OCI-LY3 (cell line): ENCODE data around the gene NUAK2.

Experiments
- H2AFZ ChIP-seq: fragments of 200-600, 300-600 bp; shearing (Covaris generic); 2 replicates; pipeline ENCODE4 v1.6.0; 2014; ENCODE audit warnings: antibody characterized with exemption, low read depth, low read length
- H3K27ac ChIP-seq: fragments of 200-600, 300-600 bp; sonication (generic); 2 replicates; pipeline ENCODE4 v1.5.1; 2014; ENCODE audit warnings: mild to moderate bottlenecking, low read length, moderate library complexity, mixed read lengths
- H3K27me3 ChIP-seq: fragments of 200-600, 300-600 bp; sonication (generic); 2 replicates; pipeline ENCODE4 v1.6.1; 2014; ENCODE audit warnings: low read depth, low read length, mixed read lengths
- H3K36me3 ChIP-seq: fragments of 200-600, 300-600 bp; sonication (generic); replicated peaks from 2 replicates; pipeline ENCODE3; 2014; ENCODE audit warnings: low read depth, low read length, mixed read lengths
- H3K4me1 ChIP-seq: fragments of 300-600, 200-600 bp; sonication (generic); 2 replicates; pipeline ENCODE4 v1.6.1; 2014; ENCODE audit warnings: low read length, mixed read lengths
- H3K4me2 ChIP-seq: fragments of 200-600, 300-600 bp; sonication (generic); 2 replicates; pipeline ENCODE4 v1.6.1; 2014; ENCODE audit warnings: low read length, mixed read lengths
- H3K4me3 ChIP-seq: fragments of 300-600, 200-600 bp; sonication (generic); 2 replicates; pipeline ENCODE4 v1.5.1; 2014; ENCODE audit warnings: antibody characterized with exemption, mild to moderate bottlenecking, low read length, moderate library complexity
- H3K79me2 ChIP-seq: fragments of 300-600, 200-600 bp; shearing (Covaris generic); 2 replicates; pipeline ENCODE4 v1.6.1; 2014; ENCODE audit warnings: mild to moderate bottlenecking, low read length, mixed read lengths
- H3K9ac ChIP-seq: fragments of 300-600, 200-600 bp; shearing (Covaris generic); 2 replicates; pipeline ENCODE4 v1.6.0; 2014; ENCODE audit warnings: mild to moderate bottlenecking, low read length, moderate library complexity
- H3K9me3 ChIP-seq: fragments of 200-600, 300-600 bp; shearing (Covaris generic); 2 replicates; pipeline ENCODE4 v1.6.1; 2014; ENCODE audit warnings: low read length, mixed read lengths; ENCODE audit not compliant: insufficient read depth
- H4K20me1 ChIP-seq: fragments of 200-600, 300-600 bp; sonication (generic); 2 replicates; pipeline ENCODE4 v1.6.1; 2016; ENCODE audit warnings: low read length, mixed read lengths; ENCODE audit not compliant: insufficient read depth
- CTCF ChIP-seq: fragments of 200-600, 300-600 bp; sonication (generic); IDR thresholded peaks from 2 replicates; pipeline ENCODE4 v1.5.1; 2014; ENCODE audit warnings: antibody characterized with exemption, low read length, low read depth
- EZH2phosphoT487 ChIP-seq: fragments of 200-600 bp; shearing (Covaris generic); IDR thresholded peaks from 2 replicates; pipeline ENCODE4 v1.6.1; 2018; ENCODE audit warnings: antibody characterized with exemption, mixed run types, low read depth

The NUAK2 gene

GRCh38 chr1:205273551-205273982 is 48.0 kb downstream of the NUAK2 start:
- H3K36me3 ChIP-seq = no peaks in the 10 kb centered on the region
- no peak overlapping the region for H3K27ac ChIP-seq
- H4K20me1 ChIP-seq = no peaks in the 10 kb centered on the region
- no peak overlapping the region for H3K4me3 ChIP-seq
- no peaks in the 10 kb centered on the region for H3K9me3 ChIP-seq
- H3K9ac ChIP-seq = no peak overlapping the region
- TF ChIP-seq CTCF (peak; percentile 99), EZH2phosphoT487 (no peak)
- H3K27me3 ChIP-seq = peaks cover 8% of the 10 kb centered on the region; the same call in 1 of the 2 replicates
- peak overlapping the region; percentile 36; the same call in 1 of the 2 replicates for H2AFZ ChIP-seq
- peaks cover 21% of the 10 kb centered on the region for H3K4me1 ChIP-seq
- peak overlapping the region; percentile 38 for H3K4me2 ChIP-seq
- H3K79me2 ChIP-seq = no peaks in the 10 kb centered on the region

- Histone ChIP-seq H3K27me3 (peaks cover 4% of the 10 kb centered on the region; the same call in 1 of the 2 replicates), H3K9me3 (no peaks in the 10 kb centered on the region), H2AFZ (no peak overlapping the region), H3K79me2 (no peaks in the 10 kb centered on the region), H3K9ac (no peak overlapping the region), H4K20me1 (no peaks in the 10 kb centered on the region), H3K27ac (no peak overlapping the region), H3K4me3 (no peak overlapping the region), H3K4me1 (peaks cover 21% of the 10 kb centered on the region), H3K4me2 (no peak overlapping the region), H3K36me3 (no peaks in the 10 kb centered on the region)
- TF ChIP-seq EZH2phosphoT487 (no peak), CTCF (no peak)
Measured at GRCh38 chr1:205272536-205272935, 49.0 kb downstream of the NUAK2 start.

GRCh38 chr1:205271745-205272144 is 49.8 kb downstream of the NUAK2 start:
- Histone ChIP-seq H4K20me1 (no peaks in the 10 kb centered on the region), H3K9me3 (no peaks in the 10 kb centered on the region), H3K79me2 (no peaks in the 10 kb centered on the region), H3K4me2 (no peak overlapping the region), H3K4me1 (peaks cover 21% of the 10 kb centered on the region), H3K27me3 (peaks cover 10% of the 10 kb centered on the region), H3K4me3 (no peak overlapping the region), H3K27ac (no peak overlapping the region), H3K9ac (no peak overlapping the region), H3K36me3 (no peaks in the 10 kb centered on the region), H2AFZ (no peak overlapping the region)
- TF ChIP-seq EZH2phosphoT487 (no peak), CTCF (no peak)

- no peaks in the 10 kb centered on the region for H3K36me3 ChIP-seq
- no peak overlapping the region for H3K27ac ChIP-seq
- H3K27me3 ChIP-seq = peaks cover 11% of the 10 kb centered on the region
- peaks cover 21% of the 10 kb centered on the region for H3K4me1 ChIP-seq
- no peak for TF ChIP-seq CTCF
- H2AFZ ChIP-seq = no peak overlapping the region
- H3K4me3 ChIP-seq = no peak overlapping the region
- H3K4me2 ChIP-seq = no peak overlapping the region
- no peaks in the 10 kb centered on the region for H3K79me2 ChIP-seq
- no peaks in the 10 kb centered on the region for H3K9me3 ChIP-seq
- H3K9ac ChIP-seq = no peak overlapping the region
- H4K20me1 ChIP-seq = no peaks in the 10 kb centered on the region
Measured at GRCh38 chr1:205271277-205271676, 50.3 kb downstream of the NUAK2 start.
